Ramos (cell line): Measurements from ENCODE around the gene SIPA1.

Experiments
- in situ Hi-C: fragments of 300-500 bp; cut with MboI; formaldehyde crosslinking; loops from one replicate; pipeline ENCODE4 v1.14.3; 2022; ENCODE audit warnings: low sequenced_read_pairs; ENCODE audit not compliant: unreplicated experiment

The SIPA1 gene

GRCh38 chr11:65606876-65607613, 30.9 kb upstream of the SIPA1 start:
- in situ Hi-C loops, result no loop called here

- in situ Hi-C loops, result no loop called here
Observed at GRCh38 chr11:65607614-65608426, 30.1 kb upstream of the SIPA1 start.

GRCh38 chr11:65609229-65609628, 28.7 kb upstream of the SIPA1 start:
- in situ Hi-C loops, result no loop called here

- in situ Hi-C loops, result no loop called here
Observed at GRCh38 chr11:65609665-65610064, 28.2 kb upstream of the SIPA1 start.

GRCh38 chr11:65610404-65610803, 27.5 kb upstream of the SIPA1 start:
- in situ Hi-C loops, result no loop called here

GRCh38 chr11:65611028-65611757, 26.7 kb upstream of the SIPA1 start:
- in situ Hi-C loops, result no loop called here

GRCh38 chr11:65611758-65612603, 25.9 kb upstream of the SIPA1 start:
- in situ Hi-C loops, result no loop called here

GRCh38 chr11:65612691-65613090, 25.2 kb upstream of the SIPA1 start:
- in situ Hi-C loops, result no loop called here

GRCh38 chr11:65613091-65613928, 24.6 kb upstream of the SIPA1 start:
- in situ Hi-C loops, result no loop called here

- in situ Hi-C loops, result no loop called here
Observed at GRCh38 chr11:65615229-65615949, 22.5 kb upstream of the SIPA1 start, which contains the start of gene PCNX3. Gene PCNX3, plus strand, starts transcription at chr11:65615776. Its CDS starts 536 bp downstream, at chr11:65616312.

GRCh38 chr11:65615950-65616574, 21.8 kb upstream of the SIPA1 start:
- in situ Hi-C loops, result no loop called here

- in situ Hi-C loops, result no loop called here
Observed at GRCh38 chr11:65616575-65617001, 21.3 kb upstream of the SIPA1 start.

GRCh38 chr11:65617136-65617850, 20.6 kb upstream of the SIPA1 start:
- in situ Hi-C loops, result no loop called here

- in situ Hi-C loops, result no loop called here
Observed at GRCh38 chr11:65617990-65618751, 19.7 kb upstream of the SIPA1 start.

- in situ Hi-C loops, result no loop called here
Observed at GRCh38 chr11:65618763-65619162, 19.1 kb upstream of the SIPA1 start.

GRCh38 chr11:65619281-65619928, 18.5 kb upstream of the SIPA1 start:
- in situ Hi-C loops, result no loop called here
